Measurements from ENCODE around the gene OR9Q2. TPM values are rescaled to one million over a fixed set of nuclear protein-coding genes. Genes with fewer than 3 reads are reported as not detected.
A peak's percentile ranks its signal among the peaks of the same experiment; 100 is the strongest.

Gene OR9Q2
- total and polyA plus RNA-seq, 2 of the 13 experiments (the other 11 are each of a cell fraction or from before 2014, with no cell fraction given) = not detected

DNA sequence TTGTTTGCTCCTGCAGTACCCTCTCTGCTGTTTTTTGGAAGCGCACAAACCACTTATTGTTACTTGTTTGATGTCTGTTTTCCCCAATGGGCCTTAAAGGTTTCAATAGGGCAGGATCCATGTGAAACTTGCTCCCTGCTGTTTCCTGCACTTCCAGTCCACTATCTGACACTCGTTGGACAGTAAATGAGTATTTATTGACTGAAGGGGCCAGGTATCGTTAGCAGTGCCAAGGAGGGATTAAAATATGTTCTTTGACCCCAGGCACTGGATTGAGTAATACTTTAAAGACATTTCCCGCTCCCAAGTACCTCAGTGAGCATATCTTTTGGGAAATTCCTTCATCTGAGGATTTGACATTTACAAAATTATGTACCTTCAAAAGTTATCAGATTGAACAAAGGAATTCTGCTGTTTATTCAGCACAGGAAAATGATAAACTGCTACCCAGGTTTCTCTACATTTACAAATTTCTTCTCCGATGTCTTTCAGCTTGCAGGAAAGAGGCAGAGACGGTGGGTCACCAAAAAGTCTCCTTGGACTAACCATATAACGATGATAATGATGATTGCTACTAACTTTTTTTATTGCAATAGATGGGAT, 23.3 kb upstream of the OR9Q2 start (continued):
- TF ChIP-seq, protein P1, sequence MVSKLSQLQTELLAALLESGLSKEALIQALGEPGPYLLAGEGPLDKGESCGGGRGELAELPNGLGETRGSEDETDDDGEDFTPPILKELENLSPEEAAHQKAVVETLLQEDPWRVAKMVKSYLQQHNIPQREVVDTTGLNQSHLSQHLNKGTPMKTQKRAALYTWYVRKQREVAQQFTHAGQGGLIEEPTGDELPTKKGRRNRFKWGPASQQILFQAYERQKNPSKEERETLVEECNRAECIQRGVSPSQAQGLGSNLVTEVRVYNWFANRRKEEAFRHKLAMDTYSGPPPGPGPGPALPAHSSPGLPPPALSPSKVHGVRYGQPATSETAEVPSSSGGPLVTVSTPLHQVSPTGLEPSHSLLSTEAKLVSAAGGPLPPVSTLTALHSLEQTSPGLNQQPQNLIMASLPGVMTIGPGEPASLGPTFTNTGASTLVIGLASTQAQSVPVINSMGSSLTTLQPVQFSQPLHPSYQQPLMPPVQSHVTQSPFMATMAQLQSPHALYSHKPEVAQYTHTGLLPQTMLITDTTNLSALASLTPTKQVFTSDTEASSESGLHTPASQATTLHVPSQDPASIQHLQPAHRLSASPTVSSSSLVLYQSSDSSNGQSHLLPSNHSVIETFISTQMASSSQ (IDR thresholded peaks at IDR 0.05; ENCODE audit: low read depth) = peak; percentile 72
- TF ChIP-seq, protein P1 (CRISPR knock-in tag; IDR thresholded peaks at IDR 0.05; ENCODE audit: borderline replicate concordance) = peak; percentile 91
- TF ChIP-seq, protein P2, sequence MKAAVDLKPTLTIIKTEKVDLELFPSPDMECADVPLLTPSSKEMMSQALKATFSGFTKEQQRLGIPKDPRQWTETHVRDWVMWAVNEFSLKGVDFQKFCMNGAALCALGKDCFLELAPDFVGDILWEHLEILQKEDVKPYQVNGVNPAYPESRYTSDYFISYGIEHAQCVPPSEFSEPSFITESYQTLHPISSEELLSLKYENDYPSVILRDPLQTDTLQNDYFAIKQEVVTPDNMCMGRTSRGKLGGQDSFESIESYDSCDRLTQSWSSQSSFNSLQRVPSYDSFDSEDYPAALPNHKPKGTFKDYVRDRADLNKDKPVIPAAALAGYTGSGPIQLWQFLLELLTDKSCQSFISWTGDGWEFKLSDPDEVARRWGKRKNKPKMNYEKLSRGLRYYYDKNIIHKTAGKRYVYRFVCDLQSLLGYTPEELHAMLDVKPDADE (CRISPR knock-in tag; IDR thresholded peaks at IDR 0.05) = no peak
- TF ChIP-seq ZNF30 (CRISPR knock-in tag; IDR thresholded peaks at IDR 0.05) = no peak
- TF ChIP-seq, protein P3, sequence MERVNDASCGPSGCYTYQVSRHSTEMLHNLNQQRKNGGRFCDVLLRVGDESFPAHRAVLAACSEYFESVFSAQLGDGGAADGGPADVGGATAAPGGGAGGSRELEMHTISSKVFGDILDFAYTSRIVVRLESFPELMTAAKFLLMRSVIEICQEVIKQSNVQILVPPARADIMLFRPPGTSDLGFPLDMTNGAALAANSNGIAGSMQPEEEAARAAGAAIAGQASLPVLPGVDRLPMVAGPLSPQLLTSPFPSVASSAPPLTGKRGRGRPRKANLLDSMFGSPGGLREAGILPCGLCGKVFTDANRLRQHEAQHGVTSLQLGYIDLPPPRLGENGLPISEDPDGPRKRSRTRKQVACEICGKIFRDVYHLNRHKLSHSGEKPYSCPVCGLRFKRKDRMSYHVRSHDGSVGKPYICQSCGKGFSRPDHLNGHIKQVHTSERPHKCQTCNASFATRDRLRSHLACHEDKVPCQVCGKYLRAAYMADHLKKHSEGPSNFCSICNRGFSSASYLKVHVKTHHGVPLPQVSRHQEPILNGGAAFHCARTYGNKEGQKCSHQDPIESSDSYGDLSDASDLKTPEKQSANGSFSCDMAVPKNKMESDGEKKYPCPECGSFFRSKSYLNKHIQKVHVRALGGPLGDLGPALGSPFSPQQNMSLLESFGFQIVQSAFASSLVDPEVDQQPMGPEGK (CRISPR knock-in tag; IDR thresholded peaks at IDR 0.05) = peak; percentile 53; the same call in 1 of the 2 replicates
- TF ChIP-seq SMAD3 (CRISPR knock-in tag; IDR thresholded peaks at IDR 0.05) = peak; percentile 72; the same call in 1 of the 2 replicates
- TF ChIP-seq HES4 (CRISPR knock-in tag; IDR thresholded peaks at IDR 0.05; ENCODE audit: borderline replicate concordance) = no peak
- TF ChIP-seq, protein P4, sequence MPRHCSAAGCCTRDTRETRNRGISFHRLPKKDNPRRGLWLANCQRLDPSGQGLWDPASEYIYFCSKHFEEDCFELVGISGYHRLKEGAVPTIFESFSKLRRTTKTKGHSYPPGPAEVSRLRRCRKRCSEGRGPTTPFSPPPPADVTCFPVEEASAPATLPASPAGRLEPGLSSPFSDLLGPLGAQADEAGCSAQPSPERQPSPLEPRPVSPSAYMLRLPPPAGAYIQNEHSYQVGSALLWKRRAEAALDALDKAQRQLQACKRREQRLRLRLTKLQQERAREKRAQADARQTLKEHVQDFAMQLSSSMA (CRISPR knock-in tag; IDR thresholded peaks at IDR 0.05) = no peak
- TF ChIP-seq PITX1 (CRISPR knock-in tag; IDR thresholded peaks at IDR 0.05) = peak; percentile 100
- TF ChIP-seq RARG (CRISPR knock-in tag; IDR thresholded peaks at IDR 0.05; ENCODE audit: low read depth) = no peak
- no peak for TF ChIP-seq NCOA5 (CRISPR knock-in tag; IDR thresholded peaks at IDR 0.05)
- TF ChIP-seq ZNF335 (CRISPR knock-in tag; IDR thresholded peaks at IDR 0.05) = no peak
- TF ChIP-seq POLR2A (IDR thresholded peaks at IDR 0.05; ENCODE audit: insufficient read depth in 1 of 2, low read depth in 2 of 2, low read length in 2 of 2) = no peak
- TF ChIP-seq SOX13 (IDR thresholded peaks at IDR 0.05) = peak; percentile 64; the same call in 1 of the 2 replicates
- TF ChIP-seq SOX13 (CRISPR knock-in tag; conservative IDR thresholded peaks at IDR 0.05 in 1 of 2, IDR thresholded peaks at IDR 0.05 in 1 of 2) = peak in 1 of 2 experiments; percentile 92; a peak in 2 of 4 replicates
- TF ChIP-seq U2AF1 (optimal IDR thresholded peaks at IDR 0.05; ENCODE audit: low read depth, low read length) = no peak
- TF ChIP-seq DNMT3B (CRISPR knock-in tag; conservative IDR thresholded peaks at IDR 0.05) = no peak
- TF ChIP-seq ZNF552 (CRISPR knock-in tag; IDR thresholded peaks at IDR 0.05; ENCODE audit: borderline replicate concordance) = no peak
- TF ChIP-seq MEIS2 (CRISPR knock-in tag; IDR thresholded peaks at IDR 0.05) = 0 out of 2 replicates have a peak, but pooled peaks have one; percentile 21
- TF ChIP-seq MED13 (CRISPR knock-in tag; IDR thresholded peaks at IDR 0.05) = peak; percentile 86; the same call in 1 of the 2 replicates

Measured in HepG2 (cell line).